H9 (cell line): ENCODE data around the gene LPCAT2. TPM values are rescaled to one million over a fixed set of nuclear protein-coding genes. Genes with fewer than 3 reads are reported as not detected.

Experiments used
- DNase-seq: peaks from one replicate; pipeline ENCODE4 v3.0.0-alpha.2; 2017
- H2AFZ ChIP-seq: one replicate; pipeline ENCODE4 v1.6.1; 2013; ENCODE audit warnings: mild to moderate bottlenecking, low read length, control low read depth, moderate library complexity
- H2AK5ac ChIP-seq: 2 replicates; pipeline ENCODE4 v1.6.1; 2013; ENCODE audit warnings: low read length, control low read depth, mixed read lengths; ENCODE audit not compliant: insufficient read length
- H2BK120ac ChIP-seq: one replicate; pipeline ENCODE4 v1.6.1; 2013; ENCODE audit warnings: low read depth, mild to moderate bottlenecking, low read length, control low read depth, inconsistent platforms; ENCODE audit not compliant: poor library complexity, severe bottlenecking
- H2BK12ac ChIP-seq: 2 replicates; pipeline ENCODE4 v1.6.1; 2013; ENCODE audit warnings: low read length, control low read depth, mixed read lengths, low read depth; ENCODE audit not compliant: insufficient read length
- H2BK15ac ChIP-seq: 2 replicates; pipeline ENCODE4 v1.6.1; 2013; ENCODE audit warnings: low read depth, low read length, control low read depth
- H2BK20ac ChIP-seq: one replicate; pipeline ENCODE4 v1.6.1; 2013; ENCODE audit warnings: low read depth, mild to moderate bottlenecking, low read length, control low read depth, inconsistent platforms; ENCODE audit not compliant: poor library complexity, severe bottlenecking
- H2BK5ac ChIP-seq: 2 replicates; pipeline ENCODE4 v1.6.1; 2013; ENCODE audit warnings: low read length, control low read depth, mixed read lengths; ENCODE audit not compliant: insufficient read length
- H3K14ac ChIP-seq: 2 replicates; pipeline ENCODE4 v1.6.1; 2013; ENCODE audit warnings: low read length, control low read depth; ENCODE audit not compliant: insufficient read depth
- H3K18ac ChIP-seq: 2 replicates; pipeline ENCODE4 v1.6.1; 2013; ENCODE audit warnings: low read depth, mild to moderate bottlenecking, mixed read lengths, low read length, control low read depth; ENCODE audit not compliant: insufficient read length
- H3K23ac ChIP-seq: 2 replicates; pipeline ENCODE4 v1.6.1; 2013; ENCODE audit warnings: low read length, control low read depth, mixed read lengths, low read depth; ENCODE audit not compliant: insufficient read length
- H3K23me2 ChIP-seq: 2 replicates; pipeline ENCODE4 v1.6.1; 2013; ENCODE audit warnings: low read depth, mild to moderate bottlenecking, mixed read lengths, low read length, control low read depth; ENCODE audit not compliant: insufficient read length, poor library complexity, severe bottlenecking
- H3K27ac ChIP-seq: 2 replicates; pipeline ENCODE4 v1.5.1; 2013; ENCODE audit warnings: low read length, control low read depth, mixed read lengths, low read depth; ENCODE audit not compliant: insufficient read length
- H3K27me3 ChIP-seq: 2 replicates; pipeline ENCODE4 v1.6.1; 2013; ENCODE audit warnings: low read length, control low read depth, inconsistent platforms; ENCODE audit not compliant: insufficient read depth
- H3K4ac ChIP-seq: 2 replicates; pipeline ENCODE4 v1.6.1; 2013; ENCODE audit warnings: low read depth, mild to moderate bottlenecking, control low read depth, inconsistent platforms, low read length, moderate library complexity
- H3K4me1 ChIP-seq: 2 replicates; pipeline ENCODE4 v1.6.1; 2013; ENCODE audit warnings: low read length, control low read depth, inconsistent platforms; ENCODE audit not compliant: insufficient read depth
- H3K4me2 ChIP-seq: 2 replicates; pipeline ENCODE4 v1.6.1; 2013; ENCODE audit warnings: low read length, control low read depth, mixed read lengths; ENCODE audit not compliant: insufficient read length, insufficient read depth
- H3K56ac ChIP-seq: 2 replicates; pipeline ENCODE4 v1.6.1; 2013; ENCODE audit warnings: low read depth, mild to moderate bottlenecking, mixed read lengths, low read length, control low read depth; ENCODE audit not compliant: insufficient read length
- H3K79me1 ChIP-seq: 2 replicates; pipeline ENCODE4 v1.6.1; 2013; ENCODE audit warnings: low read depth, mild to moderate bottlenecking, moderate library complexity, low read length, control low read depth, inconsistent platforms; ENCODE audit not compliant: insufficient read depth, poor library complexity, severe bottlenecking
- H3K79me2 ChIP-seq: 2 replicates; pipeline ENCODE4 v1.6.1; 2013; ENCODE audit warnings: low read length, control low read depth, inconsistent platforms; ENCODE audit not compliant: insufficient read depth
- H3K9ac ChIP-seq: 2 replicates; pipeline ENCODE4 v1.6.1; 2013; ENCODE audit warnings: low read length, control low read depth, mixed read lengths; ENCODE audit not compliant: insufficient read length; ENCODE audit errors: extremely low read depth
- H3K9me3 ChIP-seq: one replicate; pipeline ENCODE4 v1.6.1; 2013; ENCODE audit warnings: low read depth, low read length, inconsistent platforms; ENCODE audit not compliant: control insufficient read depth
- H3T11ph ChIP-seq: one replicate; pipeline ENCODE4 v1.6.1; 2013; ENCODE audit warnings: mild to moderate bottlenecking, low read length, control low read depth, inconsistent platforms
- H4K20me1 ChIP-seq: one replicate; pipeline ENCODE4 v1.6.1; 2013; ENCODE audit not compliant: control insufficient read depth, insufficient read length, insufficient read depth
- H4K5ac ChIP-seq: 2 replicates; pipeline ENCODE4 v1.6.1; 2013; ENCODE audit warnings: low read depth, mild to moderate bottlenecking, mixed read lengths, low read length, control low read depth; ENCODE audit not compliant: insufficient read length
- H4K8ac ChIP-seq: replicated peaks from 2 replicates; pipeline ENCODE4 v1.6.1; 2013; ENCODE audit warnings: low read length, control low read depth, mixed read lengths, low read depth; ENCODE audit not compliant: insufficient read length
- H4K91ac ChIP-seq: 2 replicates; pipeline ENCODE4 v1.6.1; 2013; ENCODE audit warnings: low read depth, mild to moderate bottlenecking, moderate library complexity, mixed read lengths, low read length, control low read depth; ENCODE audit not compliant: insufficient read length
- H3K27ac Mint-ChIP-seq, 3 experiments: 2 replicates in 2 of 3; 3 replicates in 1 of 3; pipeline ENCODE4 v1.8.0; 2020 to 2021; ENCODE audit warnings: mixed read lengths in 3 of 3, mild to moderate bottlenecking in 1 of 3, moderate library complexity in 1 of 3
- H3K27me3 Mint-ChIP-seq: 2 replicates; pipeline ENCODE4 v1.8.0; 2021; ENCODE audit warnings: low read depth, mild to moderate bottlenecking, moderate library complexity, mixed read lengths
- H3K36me3 Mint-ChIP-seq, 3 experiments: 2 replicates in 2 of 3; 3 replicates in 1 of 3; pipeline ENCODE4 v1.8.0; 2020 to 2021; ENCODE audit warnings: low read depth in 3 of 3, mixed read lengths in 3 of 3; ENCODE audit not compliant: insufficient read depth in 1 of 3
- H3K4me1 Mint-ChIP-seq, 2 experiments: 2 replicates each; pipeline ENCODE4 v1.8.0; 2020; ENCODE audit warnings: mixed read lengths in 2 of 2
- H3K4me3 Mint-ChIP-seq, 2 experiments: 2 replicates in 1 of 2; 3 replicates in 1 of 2; pipeline ENCODE4 v1.8.0; 2020 to 2021; ENCODE audit warnings: mild to moderate bottlenecking in 2 of 2, mixed read lengths in 2 of 2, moderate library complexity in 1 of 2
- H3K9me3 Mint-ChIP-seq, 2 experiments: 2 replicates in 1 of 2; 3 replicates in 1 of 2; pipeline ENCODE4 v1.8.0; 2020; ENCODE audit warnings: mild to moderate bottlenecking in 2 of 2, mixed read lengths in 2 of 2, moderate library complexity in 1 of 2
- WGBS: extraction: QIAGEN DNeasy Blood & Tissue Kit; methylation state at CpG from one replicate; pipeline ENCODE4 v1.1.7; 2013; ENCODE audit warnings: missing lambda C conversion rate, low lambda C conversion rate, mixed read lengths; ENCODE audit not compliant: insufficient read length; ENCODE audit errors: extremely low coverage; 5-methylcytosine and 5-hydroxymethylcytosine counted together
- total RNA-seq: library from RNA; stranded (reverse); gene quantifications from 2 replicates; pipeline ENCODE4 v1.2.1, GENCODE V29; 2021
- TF ChIP-seq, protein P1 (sequence below): fragments of 200-600 bp; sonication (generic); conservative IDR thresholded peaks from 3 replicates; pipeline ENCODE4 v1.8.0; 2021; ENCODE audit warnings: antibody characterized with exemption, mild to moderate bottlenecking

LPCAT2 gene
- total RNA-seq, 1 experiment from 2014 or later = 2.8 TPM

DNA sequence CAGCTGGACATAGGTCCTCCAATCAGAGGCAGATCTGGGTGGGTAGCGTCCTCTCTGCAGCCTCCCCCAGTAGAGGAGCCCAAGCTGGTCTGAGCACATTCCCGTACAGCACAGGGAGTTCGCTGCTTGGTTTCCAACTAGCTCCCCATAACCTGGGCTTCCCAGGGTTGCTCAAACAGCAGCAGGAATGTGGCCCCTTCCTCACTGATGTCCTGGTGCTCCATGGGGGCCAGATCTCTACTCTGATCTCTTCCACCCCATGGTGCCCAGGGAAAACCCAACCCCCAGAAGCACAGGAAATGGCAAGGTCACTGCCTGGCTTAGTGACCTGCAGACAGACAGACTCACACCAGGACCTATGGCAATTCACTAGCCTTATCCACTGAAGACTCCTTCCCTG, 41.0 kb upstream of the LPCAT2 start:
- WGBS = no CpG with 5 or more reads among the region's 3 CpGs
- no peak overlapping the region for H2AFZ ChIP-seq
- H3K23me2 ChIP-seq = no peaks in the 10 kb centered on the region
- H2BK5ac ChIP-seq = no peak overlapping the region
- Mint-ChIP-seq H3K4me1 (peaks cover 10 to 22% of the 10 kb centered on the region in 2 experiments), H3K9me3 (no peaks in the 10 kb centered on the region; a peak in 1 of 5 replicates), H3K4me3 (no peak overlapping the region), H3K27me3 (peaks cover 69% of the 10 kb centered on the region), H3K36me3 (no peaks in the 10 kb centered on the region; a peak in 1 of 7 replicates), H3K27ac (no peak overlapping the region)
- no peak overlapping the region for H2BK12ac ChIP-seq
- no peak overlapping the region for H4K8ac ChIP-seq
- H4K5ac ChIP-seq = no peak overlapping the region
- no peak overlapping the region for H3K4me2 ChIP-seq
- no peak overlapping the region for H4K91ac ChIP-seq
- no peak overlapping the region for H3K27ac ChIP-seq
- no peak overlapping the region for H3K9ac ChIP-seq
- H3K4ac ChIP-seq = no peak overlapping the region
- peaks cover 2% of the 10 kb centered on the region; the same call in 1 of the 2 replicates for H3K27me3 ChIP-seq
- TF ChIP-seq, protein P1, sequence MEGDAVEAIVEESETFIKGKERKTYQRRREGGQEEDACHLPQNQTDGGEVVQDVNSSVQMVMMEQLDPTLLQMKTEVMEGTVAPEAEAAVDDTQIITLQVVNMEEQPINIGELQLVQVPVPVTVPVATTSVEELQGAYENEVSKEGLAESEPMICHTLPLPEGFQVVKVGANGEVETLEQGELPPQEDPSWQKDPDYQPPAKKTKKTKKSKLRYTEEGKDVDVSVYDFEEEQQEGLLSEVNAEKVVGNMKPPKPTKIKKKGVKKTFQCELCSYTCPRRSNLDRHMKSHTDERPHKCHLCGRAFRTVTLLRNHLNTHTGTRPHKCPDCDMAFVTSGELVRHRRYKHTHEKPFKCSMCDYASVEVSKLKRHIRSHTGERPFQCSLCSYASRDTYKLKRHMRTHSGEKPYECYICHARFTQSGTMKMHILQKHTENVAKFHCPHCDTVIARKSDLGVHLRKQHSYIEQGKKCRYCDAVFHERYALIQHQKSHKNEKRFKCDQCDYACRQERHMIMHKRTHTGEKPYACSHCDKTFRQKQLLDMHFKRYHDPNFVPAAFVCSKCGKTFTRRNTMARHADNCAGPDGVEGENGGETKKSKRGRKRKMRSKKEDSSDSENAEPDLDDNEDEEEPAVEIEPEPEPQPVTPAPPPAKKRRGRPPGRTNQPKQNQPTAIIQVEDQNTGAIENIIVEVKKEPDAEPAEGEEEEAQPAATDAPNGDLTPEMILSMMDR = no peak
- no peaks in the 10 kb centered on the region for H3K9me3 ChIP-seq
- no peak overlapping the region for H3K56ac ChIP-seq
- H2AK5ac ChIP-seq = no peak overlapping the region
- H3K79me1 ChIP-seq = no peaks in the 10 kb centered on the region
- no peak overlapping the region for H3K18ac ChIP-seq
- no peaks in the 10 kb centered on the region for H3K79me2 ChIP-seq
- H2BK20ac ChIP-seq = no peak overlapping the region
- no peak overlapping the region for H3T11ph ChIP-seq
- no peaks in the 10 kb centered on the region for H4K20me1 ChIP-seq
- no peak overlapping the region for H2BK120ac ChIP-seq
- no peaks in the 10 kb centered on the region; the same call in 1 of the 2 replicates for H3K4me1 ChIP-seq
- H3K14ac ChIP-seq = no peak overlapping the region; the same call in 1 of the 2 replicates
- H2BK15ac ChIP-seq = no peak overlapping the region
- DNase-seq = no peak
- H3K23ac ChIP-seq = no peak overlapping the region
